ENCODE measurements around the gene RBMXL3.

DNA sequence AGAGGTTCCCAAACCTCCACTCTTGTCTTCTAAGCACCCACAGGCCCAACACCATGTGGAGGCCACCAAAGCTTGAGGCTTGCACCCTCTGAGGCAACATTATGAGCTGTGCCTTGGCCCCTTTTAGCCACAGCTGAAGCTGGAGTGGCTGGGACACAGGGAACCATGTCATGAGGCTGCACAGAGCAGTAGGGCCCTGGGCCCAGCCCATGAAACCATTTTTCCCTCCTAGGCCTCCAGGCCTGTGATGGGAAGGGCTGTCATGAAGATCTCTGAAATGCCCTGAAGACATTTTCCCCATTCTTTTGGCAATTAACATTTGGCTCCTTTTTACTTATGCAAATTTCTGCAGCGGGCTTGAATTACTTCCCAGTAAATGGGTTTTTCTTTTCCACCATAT, 14.8 kb downstream of the RBMXL3 start:
- TF ChIP-seq POLR2A (IDR thresholded peaks at IDR 0.05) (no peak), POLR2AphosphoS5 (IDR thresholded peaks at IDR 0.05) (no peak), EP300 (IDR thresholded peaks at IDR 0.05; ENCODE audit: low read depth) (no peak)
- TF ChIP-seq, protein P1, sequence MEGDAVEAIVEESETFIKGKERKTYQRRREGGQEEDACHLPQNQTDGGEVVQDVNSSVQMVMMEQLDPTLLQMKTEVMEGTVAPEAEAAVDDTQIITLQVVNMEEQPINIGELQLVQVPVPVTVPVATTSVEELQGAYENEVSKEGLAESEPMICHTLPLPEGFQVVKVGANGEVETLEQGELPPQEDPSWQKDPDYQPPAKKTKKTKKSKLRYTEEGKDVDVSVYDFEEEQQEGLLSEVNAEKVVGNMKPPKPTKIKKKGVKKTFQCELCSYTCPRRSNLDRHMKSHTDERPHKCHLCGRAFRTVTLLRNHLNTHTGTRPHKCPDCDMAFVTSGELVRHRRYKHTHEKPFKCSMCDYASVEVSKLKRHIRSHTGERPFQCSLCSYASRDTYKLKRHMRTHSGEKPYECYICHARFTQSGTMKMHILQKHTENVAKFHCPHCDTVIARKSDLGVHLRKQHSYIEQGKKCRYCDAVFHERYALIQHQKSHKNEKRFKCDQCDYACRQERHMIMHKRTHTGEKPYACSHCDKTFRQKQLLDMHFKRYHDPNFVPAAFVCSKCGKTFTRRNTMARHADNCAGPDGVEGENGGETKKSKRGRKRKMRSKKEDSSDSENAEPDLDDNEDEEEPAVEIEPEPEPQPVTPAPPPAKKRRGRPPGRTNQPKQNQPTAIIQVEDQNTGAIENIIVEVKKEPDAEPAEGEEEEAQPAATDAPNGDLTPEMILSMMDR (IDR thresholded peaks at IDR 0.05): no peak

All from transverse colon (tissue), 4 donors.